GM19324 (cell line): Measurements from ENCODE around the gene SH2D3A.
"Not testable (repeated sequence)": the region's sequence is repeated elsewhere in the genome, so short reads cannot be mapped to it uniquely, and the experiment has no call there.

Source experiments
- ATAC-seq: cut with Tn5 transposase; IDR thresholded peaks from one replicate; pipeline ENCODE4 v1.9.1; 2021; ENCODE audit warnings: mild to moderate bottlenecking, moderate library complexity; ENCODE audit not compliant: unreplicated experiment, low FRiP score

The SH2D3A gene

GRCh38 chr19:6710273-6711077, 56.8 kb downstream of the SH2D3A start:
- no peak for ATAC-seq

- no peak for ATAC-seq
Observed at GRCh38 chr19:6709549-6709948, 57.7 kb downstream of the SH2D3A start.

- ATAC-seq, result not testable (repeated sequence)
Observed at GRCh38 chr19:6708913-6709312, 58.3 kb downstream of the SH2D3A start.

- ATAC-seq, result no peak
Observed at GRCh38 chr19:6708346-6708745, 58.9 kb downstream of the SH2D3A start.

GRCh38 chr19:6707658-6708018, 59.6 kb downstream of the SH2D3A start:
- no peak for ATAC-seq

- ATAC-seq, result no peak
Observed at GRCh38 chr19:6707011-6707657, 60.1 kb downstream of the SH2D3A start.

GRCh38 chr19:6706633-6706958, 60.6 kb downstream of the SH2D3A start:
- ATAC-seq, result no peak

- no peak for ATAC-seq
Observed at GRCh38 chr19:6705931-6706632, 61.2 kb downstream of the SH2D3A start.
